ENCODE data around the gene FGF10.

FGF10 gene

GRCh38 chr5:44257221-44257620 lies 132.0 kb downstream of the FGF10 start:
- Histone ChIP-seq H3K27me3 (ENCODE audit: insufficient read depth, low read depth, severe bottlenecking) (peaks cover 46% of the 10 kb centered on the region), H3K4me3 (ENCODE audit: low read depth, low read length) (no peak overlapping the region), H3K9me3 (ENCODE audit: severe bottlenecking) (no peaks in the 10 kb centered on the region), H3K36me3 (no peaks in the 10 kb centered on the region), H3K27ac (no peak overlapping the region)
- no peak for DNase-seq
- TF ChIP-seq CTCF (IDR thresholded peaks at IDR 0.05; ENCODE audit: low read depth, low read length): no peak
